Adrenal gland (tissue), 5 donors: Measurements from ENCODE around the gene DLG2.

Experiments used
- POLR2A ChIP-seq, 2 donors: fragments of 450-650 bp; IDR thresholded peaks; one replicate each; pipeline ENCODE4 v1.6.1; 2017; ENCODE audit warnings: antibody characterized with exemption in 2 of 2, mild to moderate bottlenecking in 2 of 2, moderate library complexity in 1 of 2
- TF ChIP-seq, protein P1 (sequence below), 6 experiments: fragments of 450-650 bp in 4 of 6; fragments of 200-600 bp in 2 of 6; sonication (generic) in 1 of 6; IDR thresholded peaks; 1 replicate in 5 of 6; 2 replicates in 1 of 6; pipeline versions ENCODE4 v1.5.1 to v1.8.0; 2016 to 2021; ENCODE audit warnings: antibody characterized with exemption in 6 of 6, mild to moderate bottlenecking in 2 of 6, moderate library complexity in 1 of 6
- donor health status: DM: no; HTN: no; CAD: no.

DNA sequence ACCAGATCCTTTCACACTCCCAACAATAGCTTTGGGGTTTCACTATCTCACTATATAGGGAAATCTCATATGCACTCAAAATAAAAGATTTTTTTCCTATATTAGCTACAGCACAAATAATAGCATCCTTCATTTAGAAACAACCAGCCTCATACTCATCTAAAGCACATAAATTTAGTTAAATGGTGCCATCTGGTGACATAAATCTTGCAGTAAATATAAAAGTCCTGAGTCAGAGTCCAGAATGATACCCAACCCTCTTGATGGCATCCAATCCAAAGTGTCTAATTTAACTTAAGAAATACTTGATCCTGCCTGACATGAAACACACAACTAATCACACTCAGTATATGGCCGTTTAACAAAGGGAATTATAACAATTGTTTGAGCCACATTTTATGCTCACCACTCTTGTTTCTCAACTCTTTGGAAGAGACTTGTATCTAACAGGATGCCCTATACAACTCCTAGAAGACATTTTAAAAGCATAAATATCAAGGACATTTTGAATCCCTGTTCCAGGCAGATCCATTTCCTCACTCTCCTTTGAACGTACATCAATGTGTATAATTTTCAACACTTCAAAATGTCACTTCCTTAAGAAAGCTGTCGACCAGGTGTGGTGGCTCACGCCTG lies 36.2 kb downstream of the DLG2 start:
- TF ChIP-seq POLR2A (IDR thresholded peaks at IDR 0.05) = no peak
- TF ChIP-seq, protein P1, sequence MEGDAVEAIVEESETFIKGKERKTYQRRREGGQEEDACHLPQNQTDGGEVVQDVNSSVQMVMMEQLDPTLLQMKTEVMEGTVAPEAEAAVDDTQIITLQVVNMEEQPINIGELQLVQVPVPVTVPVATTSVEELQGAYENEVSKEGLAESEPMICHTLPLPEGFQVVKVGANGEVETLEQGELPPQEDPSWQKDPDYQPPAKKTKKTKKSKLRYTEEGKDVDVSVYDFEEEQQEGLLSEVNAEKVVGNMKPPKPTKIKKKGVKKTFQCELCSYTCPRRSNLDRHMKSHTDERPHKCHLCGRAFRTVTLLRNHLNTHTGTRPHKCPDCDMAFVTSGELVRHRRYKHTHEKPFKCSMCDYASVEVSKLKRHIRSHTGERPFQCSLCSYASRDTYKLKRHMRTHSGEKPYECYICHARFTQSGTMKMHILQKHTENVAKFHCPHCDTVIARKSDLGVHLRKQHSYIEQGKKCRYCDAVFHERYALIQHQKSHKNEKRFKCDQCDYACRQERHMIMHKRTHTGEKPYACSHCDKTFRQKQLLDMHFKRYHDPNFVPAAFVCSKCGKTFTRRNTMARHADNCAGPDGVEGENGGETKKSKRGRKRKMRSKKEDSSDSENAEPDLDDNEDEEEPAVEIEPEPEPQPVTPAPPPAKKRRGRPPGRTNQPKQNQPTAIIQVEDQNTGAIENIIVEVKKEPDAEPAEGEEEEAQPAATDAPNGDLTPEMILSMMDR (IDR thresholded peaks at IDR 0.05) = no peak
